Esophagus muscularis mucosa (tissue), 4 donors: ENCODE data around the gene ABCC1. TPM values are rescaled to one million over a fixed set of nuclear protein-coding genes. Genes with fewer than 3 reads are reported as not detected.

Source experiments
- DNase-seq: peaks from one replicate; pipeline ENCODE4 v3.0.0-alpha.2; 2017; ENCODE audit errors: extremely low spot score
- H3K27ac ChIP-seq, 4 donors: fragments of 200-600 bp; sonication (generic); replicated peaks in 1 of 4; 1 replicate in 3 of 4; 2 replicates in 1 of 4; pipeline ENCODE4 v1.5.1; 2016 to 2019; ENCODE audit warnings: mild to moderate bottlenecking in 1 of 4
- H3K27me3 ChIP-seq, 4 donors: fragments of 200-600 bp; sonication (generic); one replicate each; pipeline versions ENCODE4 v1.5.1 to v1.6.0; 2016 to 2019
- H3K36me3 ChIP-seq, 4 donors: fragments of 200-600 bp; sonication (generic); one replicate each; pipeline ENCODE4 v1.5.1; 2016 to 2019
- H3K4me1 ChIP-seq, 4 donors: fragments of 200-600 bp; sonication (generic); one replicate each; pipeline ENCODE4 v1.5.1; 2016 to 2019
- H3K4me3 ChIP-seq, 4 donors: fragments of 200-600 bp; sonication (generic); 1 replicate in 2 of 4; 2 replicates in 2 of 4; pipeline ENCODE4 v1.5.1; 2016 to 2019; ENCODE audit warnings: mild to moderate bottlenecking in 4 of 4, moderate library complexity in 1 of 4
- H3K9me3 ChIP-seq, 4 donors: fragments of 200-600 bp; sonication (generic); 1 replicate in 3 of 4; 2 replicates in 1 of 4; pipeline ENCODE4 v1.5.1; 2016 to 2019
- EP300 ChIP-seq: sonication (generic); formaldehyde crosslinking; IDR thresholded peaks from one replicate; pipeline ENCODE4 v1.6.1; 2017; ENCODE audit warnings: antibody characterized with exemption
- POLR2A ChIP-seq: fragments of 450-650 bp; IDR thresholded peaks from one replicate; pipeline ENCODE4 v1.6.1; 2017; ENCODE audit warnings: antibody characterized with exemption, moderate library complexity, mild to moderate bottlenecking, low read depth
- POLR2AphosphoS5 ChIP-seq, 2 donors: sonication (generic); formaldehyde crosslinking; IDR thresholded peaks; one replicate each; pipeline ENCODE4 v1.6.1; 2017; ENCODE audit warnings: antibody characterized with exemption in 2 of 2
- WGBS: methylation state at CpG from one replicate; pipeline ENCODE4 v1.1.5; 2018; 5-methylcytosine and 5-hydroxymethylcytosine counted together
- intact Hi-C: fragments of 100-400 bp; cut with DNase I; formaldehyde crosslinking; loops from one replicate; pipeline ENCODE4 v1.15.1; 2023
- total RNA-seq, 4 donors: library from RNA; depleted of rRNA; stranded (reverse); fragments of >200 nt; gene quantifications; one replicate each; pipeline versions ENCODE4 v1.1.0 to v1.2.1, GENCODE V29; 2016
- TF ChIP-seq, protein P1 (sequence below), 3 experiments: fragments of 200-600 bp in 2 of 3; fragments of 450-650 bp in 1 of 3; sonication (generic) in 2 of 3; IDR thresholded peaks; one replicate each; pipeline ENCODE4 v1.5.1; 2017 to 2019; ENCODE audit warnings: antibody characterized with exemption in 3 of 3, mild to moderate bottlenecking in 2 of 3, moderate library complexity in 1 of 3

The ABCC1 gene
- total RNA-seq, 4 donors from 2014 or later, result 61.8 to 141 (median 103) TPM

GRCh38 chr16:15906439-15906838 lies 43.0 kb upstream of the ABCC1 start:
- Histone ChIP-seq H3K4me3 (no peak overlapping the region), H3K36me3 (no peaks in the 10 kb centered on the region), H3K27ac (no peak overlapping the region), H3K9me3 (no peaks in the 10 kb centered on the region), H3K27me3 (no peaks in the 10 kb centered on the region), H3K4me1 (no peaks in the 10 kb centered on the region)
- TF ChIP-seq, protein P1, sequence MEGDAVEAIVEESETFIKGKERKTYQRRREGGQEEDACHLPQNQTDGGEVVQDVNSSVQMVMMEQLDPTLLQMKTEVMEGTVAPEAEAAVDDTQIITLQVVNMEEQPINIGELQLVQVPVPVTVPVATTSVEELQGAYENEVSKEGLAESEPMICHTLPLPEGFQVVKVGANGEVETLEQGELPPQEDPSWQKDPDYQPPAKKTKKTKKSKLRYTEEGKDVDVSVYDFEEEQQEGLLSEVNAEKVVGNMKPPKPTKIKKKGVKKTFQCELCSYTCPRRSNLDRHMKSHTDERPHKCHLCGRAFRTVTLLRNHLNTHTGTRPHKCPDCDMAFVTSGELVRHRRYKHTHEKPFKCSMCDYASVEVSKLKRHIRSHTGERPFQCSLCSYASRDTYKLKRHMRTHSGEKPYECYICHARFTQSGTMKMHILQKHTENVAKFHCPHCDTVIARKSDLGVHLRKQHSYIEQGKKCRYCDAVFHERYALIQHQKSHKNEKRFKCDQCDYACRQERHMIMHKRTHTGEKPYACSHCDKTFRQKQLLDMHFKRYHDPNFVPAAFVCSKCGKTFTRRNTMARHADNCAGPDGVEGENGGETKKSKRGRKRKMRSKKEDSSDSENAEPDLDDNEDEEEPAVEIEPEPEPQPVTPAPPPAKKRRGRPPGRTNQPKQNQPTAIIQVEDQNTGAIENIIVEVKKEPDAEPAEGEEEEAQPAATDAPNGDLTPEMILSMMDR (IDR thresholded peaks at IDR 0.05), result no peak
- no peak for TF ChIP-seq POLR2A
- TF ChIP-seq POLR2AphosphoS5 (IDR thresholded peaks at IDR 0.05), result no peak
- no peak for TF ChIP-seq EP300
- DNase-seq, result no peak
- WGBS, result 82% methylated on average over 2 of the region's 2 CpGs
- intact Hi-C loops, result no loop called here

GRCh38 chr16:15907863-15908478 lies 41.4 kb upstream of the ABCC1 start:
- no peak for DNase-seq

GRCh38 chr16:15911198-15911597 lies 38.2 kb upstream of the ABCC1 start:
- Histone ChIP-seq H3K4me1 (no peaks in the 10 kb centered on the region), H3K36me3 (no peaks in the 10 kb centered on the region), H3K27me3 (no peaks in the 10 kb centered on the region), H3K27ac (no peak overlapping the region), H3K9me3 (no peaks in the 10 kb centered on the region), H3K4me3 (no peak overlapping the region)
- WGBS, result 91% methylated on average over 3 of the region's 3 CpGs
- no peak for DNase-seq
- intact Hi-C loops, result no loop called here
- no peak for TF ChIP-seq EP300
- TF ChIP-seq POLR2A, result no peak
- TF ChIP-seq POLR2AphosphoS5 (IDR thresholded peaks at IDR 0.05), result no peak
- TF ChIP-seq, protein P1 (IDR thresholded peaks at IDR 0.05), result no peak

More at GRCh38 chr16:15907863-15908478, 41.4 kb upstream of the ABCC1 start:
- Histone ChIP-seq H3K27ac (no peak overlapping the region), H3K9me3 (no peaks in the 10 kb centered on the region), H3K27me3 (no peaks in the 10 kb centered on the region), H3K36me3 (no peaks in the 10 kb centered on the region), H3K4me1 (no peaks in the 10 kb centered on the region), H3K4me3 (no peak overlapping the region)
- intact Hi-C loops, result no loop called here
- 87% methylated on average over 7 of the region's 7 CpGs for WGBS
- TF ChIP-seq POLR2AphosphoS5 (IDR thresholded peaks at IDR 0.05) (no peak), POLR2A (no peak), EP300 (no peak)
- TF ChIP-seq, protein P1 (IDR thresholded peaks at IDR 0.05), result no peak

DNA sequence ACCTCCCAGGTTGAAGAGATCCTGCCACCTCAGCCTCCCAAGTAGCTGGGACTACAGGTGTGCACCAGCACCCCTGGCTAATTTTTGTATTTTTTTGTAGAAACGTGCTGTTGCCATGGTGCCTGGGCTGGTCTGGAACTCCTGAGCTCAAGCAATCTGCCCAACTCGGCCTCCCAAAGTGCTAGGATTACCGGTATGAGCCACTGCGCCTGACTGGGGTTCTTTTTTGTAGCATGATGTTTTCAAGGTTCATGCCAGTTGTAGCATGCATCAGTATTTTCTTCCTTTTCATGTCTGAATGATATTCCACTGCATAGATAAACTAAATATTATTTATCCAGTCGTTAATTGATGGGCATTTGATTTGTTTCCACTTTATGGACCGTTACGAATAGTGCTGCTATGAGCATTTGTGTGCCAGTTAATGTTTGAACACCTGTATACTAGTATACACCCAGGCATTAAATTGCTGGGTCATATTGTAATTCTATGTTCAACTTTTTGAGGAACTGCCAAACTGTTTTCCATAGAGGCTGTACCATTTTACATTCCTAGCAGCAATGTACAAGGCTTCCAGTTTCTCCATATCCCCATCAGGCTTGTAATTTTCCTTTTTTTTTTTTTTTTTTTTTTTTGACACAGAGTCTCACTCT lies 36.2 kb upstream of the ABCC1 start:
- no peaks in the 10 kb centered on the region for H3K9me3 ChIP-seq
- no peak for DNase-seq
- H3K4me3 ChIP-seq, result no peak overlapping the region
- no peaks in the 10 kb centered on the region for H3K36me3 ChIP-seq
- no peaks in the 10 kb centered on the region for H3K27me3 ChIP-seq
- no peak overlapping the region for H3K27ac ChIP-seq
- WGBS, result 76% methylated on average over 7 of the region's 7 CpGs
- TF ChIP-seq, protein P1 (IDR thresholded peaks at IDR 0.05), result no peak
- TF ChIP-seq POLR2A (no peak), EP300 (no peak)
- intact Hi-C loops, result no loop called here
- H3K4me1 ChIP-seq, result no peaks in the 10 kb centered on the region
